Mammary epithelial cell (primary cell): ENCODE data around the gene ABHD12B.

ENCODE experiments used
- EZH2 ChIP-seq: IDR thresholded peaks from 2 replicates; pipeline ENCODE4 v1.6.1; 2012; ENCODE audit warnings: low read length, inconsistent platforms, borderline replicate concordance
- TF ChIP-seq, protein P1 (sequence below), 2 donors: IDR thresholded peaks in 1 of 2; conservative IDR thresholded peaks in 1 of 2; 2 replicates each; pipeline ENCODE4 v1.5.1; 2011 to 2012; ENCODE audit warnings: inconsistent platforms in 2 of 2, low read length in 2 of 2, mild to moderate bottlenecking in 2 of 2, control low read depth in 1 of 2, low read depth in 1 of 2; ENCODE audit not compliant: insufficient read depth in 1 of 2; ENCODE audit errors: extremely low read depth in 1 of 2

DNA sequence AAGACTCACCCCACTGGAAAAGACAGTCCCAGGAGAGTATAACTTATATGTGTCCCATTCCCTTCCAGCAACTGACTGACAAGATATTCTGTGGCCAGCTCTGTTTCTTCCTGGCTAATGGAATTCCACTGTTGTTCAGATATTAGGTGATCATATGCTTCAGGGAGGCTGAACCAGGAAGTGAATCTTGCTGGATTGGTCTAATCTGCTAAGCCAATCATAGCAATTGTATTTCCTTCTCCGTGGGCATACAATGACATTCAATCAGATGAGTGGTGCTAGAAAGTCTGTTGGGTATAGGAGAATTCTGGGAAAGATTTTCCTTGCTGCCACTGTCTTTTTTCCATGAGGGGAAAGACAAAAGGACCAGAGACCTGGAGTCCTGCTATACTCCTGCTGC lies 60.3 kb downstream of the ABHD12B start:
- TF ChIP-seq, protein P1, sequence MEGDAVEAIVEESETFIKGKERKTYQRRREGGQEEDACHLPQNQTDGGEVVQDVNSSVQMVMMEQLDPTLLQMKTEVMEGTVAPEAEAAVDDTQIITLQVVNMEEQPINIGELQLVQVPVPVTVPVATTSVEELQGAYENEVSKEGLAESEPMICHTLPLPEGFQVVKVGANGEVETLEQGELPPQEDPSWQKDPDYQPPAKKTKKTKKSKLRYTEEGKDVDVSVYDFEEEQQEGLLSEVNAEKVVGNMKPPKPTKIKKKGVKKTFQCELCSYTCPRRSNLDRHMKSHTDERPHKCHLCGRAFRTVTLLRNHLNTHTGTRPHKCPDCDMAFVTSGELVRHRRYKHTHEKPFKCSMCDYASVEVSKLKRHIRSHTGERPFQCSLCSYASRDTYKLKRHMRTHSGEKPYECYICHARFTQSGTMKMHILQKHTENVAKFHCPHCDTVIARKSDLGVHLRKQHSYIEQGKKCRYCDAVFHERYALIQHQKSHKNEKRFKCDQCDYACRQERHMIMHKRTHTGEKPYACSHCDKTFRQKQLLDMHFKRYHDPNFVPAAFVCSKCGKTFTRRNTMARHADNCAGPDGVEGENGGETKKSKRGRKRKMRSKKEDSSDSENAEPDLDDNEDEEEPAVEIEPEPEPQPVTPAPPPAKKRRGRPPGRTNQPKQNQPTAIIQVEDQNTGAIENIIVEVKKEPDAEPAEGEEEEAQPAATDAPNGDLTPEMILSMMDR (conservative IDR thresholded peaks at IDR 0.05 in 1 of 2, IDR thresholded peaks at IDR 0.05 in 1 of 2; ENCODE audit: extremely low read depth in 1 of 2, insufficient read depth in 1 of 2, low read depth in 1 of 2, low read length in 2 of 2) = no peak
- no peak for TF ChIP-seq EZH2
